Measurements from ENCODE around the gene TLR9.
A peak's percentile ranks its signal among the peaks of the same experiment; 100 is the strongest.

Gene TLR9

DNA sequence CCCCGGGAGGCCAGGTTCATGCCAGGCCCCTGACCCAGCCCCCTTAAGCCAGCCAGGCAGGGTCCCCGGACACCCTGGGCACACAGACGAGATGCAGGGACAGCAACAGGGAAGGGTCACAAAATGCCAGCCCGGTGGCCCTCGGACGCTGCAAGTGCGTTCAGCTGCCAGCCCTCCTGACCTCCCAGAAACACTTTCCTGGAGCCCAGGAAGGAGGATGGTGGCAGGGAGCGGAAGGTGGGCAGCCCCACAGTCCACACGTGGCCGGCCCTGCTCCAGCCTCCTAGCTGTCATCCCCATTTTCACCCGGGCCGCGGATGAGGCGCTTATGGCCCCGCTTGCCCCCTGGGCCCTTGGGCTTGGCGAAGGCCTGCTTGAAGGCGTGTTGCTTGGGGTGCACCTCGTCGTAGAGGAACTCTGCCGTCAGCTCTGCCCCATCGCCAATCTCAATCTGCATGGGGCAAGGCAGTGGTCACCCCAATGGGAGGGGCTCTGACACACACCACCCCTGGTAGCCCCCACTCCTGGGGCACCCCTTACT is 3.4 kb upstream of the TLR9 start:
- no peak for TF ChIP-seq ZBTB7A (IDR thresholded peaks at IDR 0.05; ENCODE audit: low read depth)
- TF ChIP-seq TEAD4 (IDR thresholded peaks at IDR 0.05) = no peak
- TF ChIP-seq YY1 (IDR thresholded peaks at IDR 0.05; ENCODE audit: low read depth) = no peak
- TF ChIP-seq TAF1 (IDR thresholded peaks at IDR 0.05; ENCODE audit: low read depth) = no peak

DNA sequence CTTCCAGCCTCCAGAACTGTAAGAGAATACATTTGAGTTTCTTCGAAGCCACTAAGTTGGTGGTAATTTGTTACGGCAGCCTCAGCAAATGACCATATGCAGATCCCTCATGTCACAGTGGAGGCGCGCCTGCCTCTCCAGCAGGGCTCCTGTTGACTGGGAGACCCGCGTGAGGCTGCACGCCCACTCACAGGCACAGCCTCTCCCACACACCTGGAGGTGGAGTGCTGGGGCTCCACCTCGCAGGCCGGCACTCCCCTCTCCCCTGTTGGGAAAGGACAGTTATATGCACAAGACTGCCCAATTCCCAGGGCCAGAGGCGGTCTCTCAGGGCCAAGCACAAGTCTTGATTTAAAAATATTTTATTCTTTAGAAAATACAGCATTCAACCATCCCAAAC is 2.8 kb upstream of the TLR9 start:
- TF ChIP-seq CEBPB (IDR thresholded peaks at IDR 0.05) = no peak
- 0 out of 2 replicates have a peak, but pooled peaks have one; percentile 34 for TF ChIP-seq EGR1 (IDR thresholded peaks at IDR 0.05)

DNA sequence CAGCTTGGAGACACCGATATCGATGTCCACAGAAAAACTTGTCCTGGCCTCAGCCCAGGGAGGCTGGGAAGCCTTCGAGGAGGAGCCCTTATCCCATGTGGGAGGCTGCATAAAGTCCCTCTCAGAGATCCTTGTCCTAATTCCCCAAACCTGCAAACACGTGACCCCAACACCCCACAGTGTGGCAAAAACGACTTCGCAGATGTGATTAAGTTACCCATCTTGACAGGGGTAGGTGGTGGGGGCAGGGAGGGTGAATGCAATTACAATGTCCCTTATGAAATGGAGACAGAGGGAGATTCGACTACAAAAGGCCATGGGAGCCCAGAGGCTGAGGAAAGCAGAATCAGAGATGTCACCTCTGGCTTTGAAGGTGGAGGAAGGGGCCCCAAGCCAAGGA is 2.3 kb upstream of the TLR9 start:
- TF ChIP-seq EGR1 (IDR thresholded peaks at IDR 0.05) (no peak), NFIC (IDR thresholded peaks at IDR 0.05) (no peak), TCF12 (IDR thresholded peaks at IDR 0.05; ENCODE audit: low read depth) (no peak), RAD21 (IDR thresholded peaks at IDR 0.05; ENCODE audit: low read depth) (no peak), FOXM1 (IDR thresholded peaks at IDR 0.05; ENCODE audit: borderline replicate concordance, low read depth) (no peak), ZBTB7A (IDR thresholded peaks at IDR 0.05; ENCODE audit: low read depth) (no peak), TAF1 (IDR thresholded peaks at IDR 0.05; ENCODE audit: low read depth) (no peak), CEBPB (IDR thresholded peaks at IDR 0.05) (no peak), YY1 (IDR thresholded peaks at IDR 0.05; ENCODE audit: low read depth) (no peak), EP300 (IDR thresholded peaks at IDR 0.05; ENCODE audit: borderline replicate concordance) (no peak), CREB1 (IDR thresholded peaks at IDR 0.05; ENCODE audit: low read depth) (no peak), TEAD4 (IDR thresholded peaks at IDR 0.05) (no peak)
- TF ChIP-seq, protein P1, sequence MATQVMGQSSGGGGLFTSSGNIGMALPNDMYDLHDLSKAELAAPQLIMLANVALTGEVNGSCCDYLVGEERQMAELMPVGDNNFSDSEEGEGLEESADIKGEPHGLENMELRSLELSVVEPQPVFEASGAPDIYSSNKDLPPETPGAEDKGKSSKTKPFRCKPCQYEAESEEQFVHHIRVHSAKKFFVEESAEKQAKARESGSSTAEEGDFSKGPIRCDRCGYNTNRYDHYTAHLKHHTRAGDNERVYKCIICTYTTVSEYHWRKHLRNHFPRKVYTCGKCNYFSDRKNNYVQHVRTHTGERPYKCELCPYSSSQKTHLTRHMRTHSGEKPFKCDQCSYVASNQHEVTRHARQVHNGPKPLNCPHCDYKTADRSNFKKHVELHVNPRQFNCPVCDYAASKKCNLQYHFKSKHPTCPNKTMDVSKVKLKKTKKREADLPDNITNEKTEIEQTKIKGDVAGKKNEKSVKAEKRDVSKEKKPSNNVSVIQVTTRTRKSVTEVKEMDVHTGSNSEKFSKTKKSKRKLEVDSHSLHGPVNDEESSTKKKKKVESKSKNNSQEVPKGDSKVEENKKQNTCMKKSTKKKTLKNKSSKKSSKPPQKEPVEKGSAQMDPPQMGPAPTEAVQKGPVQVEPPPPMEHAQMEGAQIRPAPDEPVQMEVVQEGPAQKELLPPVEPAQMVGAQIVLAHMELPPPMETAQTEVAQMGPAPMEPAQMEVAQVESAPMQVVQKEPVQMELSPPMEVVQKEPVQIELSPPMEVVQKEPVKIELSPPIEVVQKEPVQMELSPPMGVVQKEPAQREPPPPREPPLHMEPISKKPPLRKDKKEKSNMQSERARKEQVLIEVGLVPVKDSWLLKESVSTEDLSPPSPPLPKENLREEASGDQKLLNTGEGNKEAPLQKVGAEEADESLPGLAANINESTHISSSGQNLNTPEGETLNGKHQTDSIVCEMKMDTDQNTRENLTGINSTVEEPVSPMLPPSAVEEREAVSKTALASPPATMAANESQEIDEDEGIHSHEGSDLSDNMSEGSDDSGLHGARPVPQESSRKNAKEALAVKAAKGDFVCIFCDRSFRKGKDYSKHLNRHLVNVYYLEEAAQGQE (IDR thresholded peaks at IDR 0.05; ENCODE audit: low read depth) = no peak
- TF ChIP-seq, protein P2, sequence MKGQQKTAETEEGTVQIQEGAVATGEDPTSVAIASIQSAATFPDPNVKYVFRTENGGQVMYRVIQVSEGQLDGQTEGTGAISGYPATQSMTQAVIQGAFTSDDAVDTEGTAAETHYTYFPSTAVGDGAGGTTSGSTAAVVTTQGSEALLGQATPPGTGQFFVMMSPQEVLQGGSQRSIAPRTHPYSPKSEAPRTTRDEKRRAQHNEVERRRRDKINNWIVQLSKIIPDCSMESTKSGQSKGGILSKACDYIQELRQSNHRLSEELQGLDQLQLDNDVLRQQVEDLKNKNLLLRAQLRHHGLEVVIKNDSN (IDR thresholded peaks at IDR 0.05) = no peak
- TF ChIP-seq, protein P3, sequence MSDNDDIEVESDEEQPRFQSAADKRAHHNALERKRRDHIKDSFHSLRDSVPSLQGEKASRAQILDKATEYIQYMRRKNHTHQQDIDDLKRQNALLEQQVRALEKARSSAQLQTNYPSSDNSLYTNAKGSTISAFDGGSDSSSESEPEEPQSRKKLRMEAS (IDR thresholded peaks at IDR 0.05) = no peak

DNA sequence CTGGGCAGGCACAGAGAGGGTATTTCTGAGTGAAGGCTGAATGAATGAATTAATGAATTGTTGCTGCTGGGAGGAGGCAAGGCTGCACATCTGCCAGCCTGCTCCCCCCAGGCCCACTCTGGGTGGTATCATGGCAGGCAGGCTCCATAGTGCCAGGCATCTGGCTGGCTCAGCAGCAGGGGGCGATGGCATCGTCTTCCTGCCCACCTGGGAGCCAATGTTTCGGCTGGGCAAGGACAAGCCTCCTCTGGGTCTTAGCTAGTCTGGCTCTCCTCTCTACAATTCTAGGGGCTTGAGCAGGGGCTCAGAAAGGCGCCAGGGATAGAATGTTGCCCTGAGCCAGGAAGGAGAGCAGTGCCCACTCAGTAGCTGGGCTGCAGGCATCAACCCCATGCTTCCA is 1.7 kb upstream of the TLR9 start:
- no peak for TF ChIP-seq TAF1 (IDR thresholded peaks at IDR 0.05; ENCODE audit: low read depth)
- TF ChIP-seq, protein P2 (IDR thresholded peaks at IDR 0.05) = no peak
- no peak for TF ChIP-seq TEAD4 (IDR thresholded peaks at IDR 0.05)
- no peak for TF ChIP-seq FOXM1 (IDR thresholded peaks at IDR 0.05; ENCODE audit: borderline replicate concordance, low read depth)
- no peak for TF ChIP-seq CREB1 (IDR thresholded peaks at IDR 0.05; ENCODE audit: low read depth)
- no peak for TF ChIP-seq RAD21 (IDR thresholded peaks at IDR 0.05; ENCODE audit: low read depth)
- TF ChIP-seq YY1 (IDR thresholded peaks at IDR 0.05; ENCODE audit: low read depth) = no peak

DNA sequence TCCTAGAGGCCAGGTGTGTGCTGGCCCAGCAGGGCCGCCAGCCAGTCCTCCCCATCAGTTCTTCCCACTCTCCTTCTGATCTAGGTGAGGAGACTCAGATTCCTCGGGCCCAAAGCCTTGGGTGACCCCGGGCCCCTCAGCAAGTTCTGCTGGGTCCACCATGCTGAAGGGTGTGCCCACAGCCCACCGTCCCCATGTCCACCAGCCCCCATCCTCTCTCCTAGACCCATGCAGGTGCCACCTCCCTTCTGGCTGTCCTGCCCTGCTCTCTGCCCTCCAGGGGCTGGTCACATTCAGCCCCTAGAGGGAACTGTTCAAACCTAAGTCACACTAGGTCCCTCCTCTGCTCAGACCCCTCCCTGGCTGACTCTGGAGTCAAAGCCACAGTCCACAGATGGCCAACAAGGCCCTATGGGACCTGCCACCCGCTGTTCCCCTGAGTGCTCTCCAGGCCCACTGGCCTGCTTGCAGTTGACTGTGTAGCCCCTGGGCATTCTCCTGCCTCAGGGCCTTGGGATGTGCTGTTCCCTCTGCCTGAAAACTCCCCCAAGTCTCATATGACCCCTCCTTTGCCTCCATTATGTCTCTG is 878 bp upstream of the TLR9 start:
- no peak for TF ChIP-seq ZBTB7A (IDR thresholded peaks at IDR 0.05; ENCODE audit: low read depth)
- no peak for TF ChIP-seq FOXM1 (IDR thresholded peaks at IDR 0.05; ENCODE audit: borderline replicate concordance, low read depth)
- TF ChIP-seq EGR1 (IDR thresholded peaks at IDR 0.05) = no peak
- TF ChIP-seq, protein P3 (IDR thresholded peaks at IDR 0.05) = no peak
- TF ChIP-seq, protein P1 (IDR thresholded peaks at IDR 0.05; ENCODE audit: low read depth) = no peak
- no peak for TF ChIP-seq RAD21 (IDR thresholded peaks at IDR 0.05; ENCODE audit: low read depth)
- no peak for TF ChIP-seq TEAD4 (IDR thresholded peaks at IDR 0.05)
- no peak for TF ChIP-seq EP300 (IDR thresholded peaks at IDR 0.05; ENCODE audit: borderline replicate concordance)
- TF ChIP-seq TCF12 (IDR thresholded peaks at IDR 0.05; ENCODE audit: low read depth) = no peak
- TF ChIP-seq CREB1 (IDR thresholded peaks at IDR 0.05; ENCODE audit: low read depth) = no peak
- no peak for TF ChIP-seq TAF1 (IDR thresholded peaks at IDR 0.05; ENCODE audit: low read depth)
- no peak for TF ChIP-seq NFIC (IDR thresholded peaks at IDR 0.05)
- TF ChIP-seq YY1 (IDR thresholded peaks at IDR 0.05; ENCODE audit: low read depth) = no peak
- no peak for TF ChIP-seq CEBPB (IDR thresholded peaks at IDR 0.05)
- TF ChIP-seq, protein P2 (IDR thresholded peaks at IDR 0.05) = no peak

Measured in Ishikawa (cell line).